Testis (tissue), 3 donors: Measurements from ENCODE around the gene TNP2. TPM values are rescaled to one million over a fixed set of nuclear protein-coding genes. Genes with fewer than 3 reads are reported as not detected.

Experiments used
- DNase-seq: peaks from one replicate; pipeline ENCODE4 v3.0.0-alpha.2; 2019
- H3K27ac ChIP-seq, 2 donors: fragments of 200-600 bp; sonication (generic); one replicate each; pipeline ENCODE4 v1.5.1; 2019
- H3K27me3 ChIP-seq: fragments of 200-600 bp; sonication (generic); one replicate; pipeline ENCODE4 v1.5.1; 2019
- H3K36me3 ChIP-seq: fragments of 200-600 bp; sonication (generic); one replicate; pipeline ENCODE4 v1.5.1; 2017; ENCODE audit warnings: low read depth; ENCODE audit errors: missing control alignments
- H3K4me1 ChIP-seq: fragments of 200-600 bp; sonication (generic); one replicate; pipeline ENCODE4 v1.5.1; 2019
- H3K4me3 ChIP-seq, 2 donors: fragments of 200-600 bp; sonication (generic); one replicate each; pipeline ENCODE4 v1.5.1; 2017 to 2019
- H3K9me3 ChIP-seq: fragments of 200-600 bp; sonication (generic); one replicate; pipeline ENCODE4 v1.5.1; 2017
- POLR2A ChIP-seq: fragments of 450-650 bp; IDR thresholded peaks from one replicate; pipeline ENCODE4 v1.6.1; 2017; ENCODE audit warnings: antibody characterized with exemption, mild to moderate bottlenecking, moderate library complexity
- WGBS, 2 donors: methylation state at CpG; one replicate each; pipeline ENCODE4 v1.1.5; 2018; 5-methylcytosine and 5-hydroxymethylcytosine counted together
- intact Hi-C: fragments of 100-400 bp; cut with DNase I; formaldehyde crosslinking; loops from one replicate; pipeline ENCODE4 v1.15.1; 2023; ENCODE audit warnings: low total_unique reads
- polyA plus RNA-seq: library from polyadenylated mRNA; stranded (reverse); fragments of 350-450 nt; fragmentation: Illumina TruSeq; extraction: RNeasy Lipid Tissue Mini Kit (QIAGEN cat#74804); gene quantifications from one replicate; pipeline ENCODE4 v1.2.3, GENCODE V29; 2014; ENCODE audit warnings: low read depth, low replicate concordance; ENCODE audit not compliant: insufficient read depth
- total RNA-seq, 2 donors: library from RNA; depleted of rRNA; stranded (reverse); fragments of >200 nt; gene quantifications; one replicate each; pipeline ENCODE4 v1.2.3, GENCODE V29; 2016
- TF ChIP-seq, protein P1 (sequence below), 3 experiments: fragments of 450-650 bp in 2 of 3; fragments of 200-600 bp in 1 of 3; sonication (generic) in 1 of 3; IDR thresholded peaks; one replicate each; pipeline ENCODE4 v1.5.1; 2016 to 2019; ENCODE audit warnings: antibody characterized with exemption in 3 of 3, mild to moderate bottlenecking in 2 of 3, moderate library complexity in 1 of 3

TNP2 gene
- total and polyA plus RNA-seq, 3 donors from 2014 or later = 10.2 to 38.4 (median 29.8) TPM

DNA sequence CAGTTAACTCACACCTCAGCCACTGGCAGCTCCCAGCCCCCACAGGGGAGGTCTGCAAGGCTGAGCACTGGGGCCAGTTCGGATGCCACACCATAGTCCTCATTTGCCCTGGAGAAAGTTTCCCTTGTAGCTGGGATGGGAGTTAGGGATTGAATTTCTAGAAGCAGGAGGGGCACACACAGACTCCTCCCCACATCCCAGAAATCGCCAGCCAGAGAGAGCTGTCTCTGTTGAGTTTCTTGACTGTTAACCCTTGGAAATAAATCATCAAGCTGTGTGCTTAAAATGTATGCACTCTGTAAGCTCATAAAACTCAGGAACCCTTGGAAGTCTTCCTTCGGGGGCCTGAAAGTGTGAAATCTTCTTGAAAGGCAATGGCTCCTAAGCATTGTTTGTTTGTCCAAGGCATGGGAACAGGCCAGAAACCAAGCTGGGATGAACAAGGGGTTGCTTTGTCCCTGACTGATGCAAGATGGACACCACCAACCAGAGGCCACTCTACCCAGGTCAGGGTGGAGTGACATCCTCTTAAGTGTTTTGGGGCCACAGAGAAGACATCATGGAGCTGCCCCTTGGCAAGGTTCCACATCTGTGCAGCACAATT is 4.7 kb upstream of the TNP2 start:
- H3K27me3 ChIP-seq = no peaks in the 10 kb centered on the region
- no peaks in the 10 kb centered on the region for H3K36me3 ChIP-seq
- WGBS, 2 donors = 68 to 69% methylated on average over 3 of the region's 3 CpGs
- no peak overlapping the region for H3K27ac ChIP-seq
- H3K4me1 ChIP-seq = no peaks in the 10 kb centered on the region
- no peak overlapping the region for H3K4me3 ChIP-seq
- H3K9me3 ChIP-seq = no peaks in the 10 kb centered on the region
- TF ChIP-seq POLR2A = no peak
- intact Hi-C loops = no loop called here
- DNase-seq = no peak

DNA sequence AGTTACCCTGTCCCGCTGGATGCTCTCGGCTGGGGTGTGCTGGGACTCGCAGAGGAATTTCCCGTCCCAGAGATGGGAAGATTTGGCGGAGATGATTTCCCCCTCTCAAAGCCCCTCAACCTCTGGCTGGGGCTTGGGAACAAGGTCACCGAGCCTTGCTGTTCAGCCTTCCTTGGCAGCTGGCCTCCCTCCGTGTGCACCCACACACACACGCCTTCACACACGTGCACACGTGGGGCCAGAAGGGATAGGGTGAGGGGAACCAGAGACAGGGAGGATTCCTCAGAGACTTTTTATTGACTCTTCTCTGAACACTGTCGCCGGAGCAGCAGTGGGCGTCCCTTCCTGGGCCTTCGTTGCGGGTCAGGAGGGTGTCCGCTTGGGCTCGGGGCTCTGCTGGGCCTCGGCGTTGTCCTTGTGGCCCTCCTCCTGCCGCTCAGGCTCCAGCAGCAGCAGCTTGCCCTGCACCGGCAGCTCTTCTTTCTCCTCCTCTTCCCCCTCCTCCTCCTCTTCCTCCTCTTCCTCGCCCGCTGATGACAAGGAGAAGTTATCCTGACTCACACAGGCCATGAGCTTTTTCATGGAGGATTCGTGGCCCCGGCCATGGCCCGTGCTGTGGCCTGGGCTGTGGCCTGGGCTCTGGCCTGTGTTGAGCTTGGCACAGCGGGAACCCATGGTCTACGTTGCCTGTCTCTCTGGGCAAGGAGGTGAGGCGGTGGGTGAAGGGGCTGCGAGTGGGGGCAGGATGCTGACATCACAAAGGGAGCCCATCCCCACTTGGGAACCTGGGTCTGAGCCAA is 4.0 kb upstream of the TNP2 start, which contains the start of gene PRM3:
PRM3 (minus strand) TSS at position 709 of the 800 bp plus-strand sequence; CDS start at position 675, 34 bp downstream.
- Histone ChIP-seq H3K27me3 (no peaks in the 10 kb centered on the region), H3K36me3 (no peaks in the 10 kb centered on the region), H3K9me3 (no peaks in the 10 kb centered on the region), H3K4me3 (no peak within 1 kb of the TSS), H3K27ac (no peak within 1 kb of the TSS), H3K4me1 (no peaks in the 10 kb centered on the region)
- TF ChIP-seq POLR2A = no peak
- TF ChIP-seq, protein P1, sequence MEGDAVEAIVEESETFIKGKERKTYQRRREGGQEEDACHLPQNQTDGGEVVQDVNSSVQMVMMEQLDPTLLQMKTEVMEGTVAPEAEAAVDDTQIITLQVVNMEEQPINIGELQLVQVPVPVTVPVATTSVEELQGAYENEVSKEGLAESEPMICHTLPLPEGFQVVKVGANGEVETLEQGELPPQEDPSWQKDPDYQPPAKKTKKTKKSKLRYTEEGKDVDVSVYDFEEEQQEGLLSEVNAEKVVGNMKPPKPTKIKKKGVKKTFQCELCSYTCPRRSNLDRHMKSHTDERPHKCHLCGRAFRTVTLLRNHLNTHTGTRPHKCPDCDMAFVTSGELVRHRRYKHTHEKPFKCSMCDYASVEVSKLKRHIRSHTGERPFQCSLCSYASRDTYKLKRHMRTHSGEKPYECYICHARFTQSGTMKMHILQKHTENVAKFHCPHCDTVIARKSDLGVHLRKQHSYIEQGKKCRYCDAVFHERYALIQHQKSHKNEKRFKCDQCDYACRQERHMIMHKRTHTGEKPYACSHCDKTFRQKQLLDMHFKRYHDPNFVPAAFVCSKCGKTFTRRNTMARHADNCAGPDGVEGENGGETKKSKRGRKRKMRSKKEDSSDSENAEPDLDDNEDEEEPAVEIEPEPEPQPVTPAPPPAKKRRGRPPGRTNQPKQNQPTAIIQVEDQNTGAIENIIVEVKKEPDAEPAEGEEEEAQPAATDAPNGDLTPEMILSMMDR (IDR thresholded peaks at IDR 0.05) = no peak
- intact Hi-C loops = no loop called here
- no peak for DNase-seq
- WGBS, 2 donors = 56 to 71% methylated on average over 18 to 30 of the region's 30 CpGs

DNA sequence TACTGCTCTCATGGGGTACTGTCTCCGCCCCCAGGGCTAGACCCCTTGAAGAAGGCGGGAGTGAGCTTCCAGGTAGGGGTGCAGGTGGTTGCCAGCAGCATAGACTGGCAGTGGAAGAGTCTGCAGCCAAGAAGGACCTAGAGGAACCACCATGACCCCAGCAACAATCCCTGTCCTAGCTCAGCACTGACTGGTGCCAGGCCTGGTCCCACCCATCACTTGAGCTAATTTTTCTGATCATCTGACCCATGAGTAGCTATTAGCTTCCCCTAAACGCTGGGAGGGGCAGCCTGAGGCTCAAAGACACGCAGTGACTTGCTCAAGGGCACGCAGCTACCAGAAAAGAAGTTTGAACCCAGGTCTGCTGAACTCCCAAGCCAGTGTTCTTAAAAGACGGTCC is 3.4 kb upstream of the TNP2 start:
- Histone ChIP-seq H3K27ac (no peak overlapping the region), H3K27me3 (no peaks in the 10 kb centered on the region), H3K4me3 (no peak overlapping the region), H3K9me3 (no peaks in the 10 kb centered on the region), H3K36me3 (no peaks in the 10 kb centered on the region), H3K4me1 (no peaks in the 10 kb centered on the region)
- TF ChIP-seq, protein P1 (IDR thresholded peaks at IDR 0.05) = no peak
- TF ChIP-seq POLR2A = no peak
- no peak for DNase-seq
- intact Hi-C loops = no loop called here
- WGBS, 2 donors = 77 to 84% methylated on average over 6 of the region's 6 CpGs

DNA sequence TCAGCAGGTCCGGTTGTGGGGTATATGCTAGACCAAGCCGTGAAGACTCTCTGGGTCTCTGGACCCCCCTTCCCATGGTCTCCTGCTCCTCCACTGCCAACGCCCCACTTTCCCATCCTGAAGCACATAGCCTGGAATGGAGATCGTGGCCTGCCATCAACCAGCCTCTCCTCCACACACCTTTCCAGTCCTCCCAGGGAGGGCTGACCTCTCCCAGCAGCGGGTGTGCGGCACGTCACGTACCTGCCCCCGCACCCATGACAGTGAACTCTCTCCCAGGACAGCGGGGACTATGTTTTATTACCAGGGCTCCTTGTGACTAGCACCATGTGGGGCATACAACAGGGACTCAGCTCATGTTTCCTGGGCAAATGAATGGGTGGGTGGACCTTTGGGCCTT is 2.5 kb upstream of the TNP2 start:
- no peak for DNase-seq
- Histone ChIP-seq H3K36me3 (no peaks in the 10 kb centered on the region), H3K9me3 (no peaks in the 10 kb centered on the region), H3K27me3 (no peaks in the 10 kb centered on the region), H3K27ac (no peak overlapping the region), H3K4me3 (no peak overlapping the region), H3K4me1 (no peaks in the 10 kb centered on the region)
- TF ChIP-seq, protein P1 (IDR thresholded peaks at IDR 0.05) = no peak
- no peak for TF ChIP-seq POLR2A
- intact Hi-C loops = no loop called here
- WGBS, 2 donors = 94 to 97% methylated on average over 8 to 10 of the region's 10 CpGs

DNA sequence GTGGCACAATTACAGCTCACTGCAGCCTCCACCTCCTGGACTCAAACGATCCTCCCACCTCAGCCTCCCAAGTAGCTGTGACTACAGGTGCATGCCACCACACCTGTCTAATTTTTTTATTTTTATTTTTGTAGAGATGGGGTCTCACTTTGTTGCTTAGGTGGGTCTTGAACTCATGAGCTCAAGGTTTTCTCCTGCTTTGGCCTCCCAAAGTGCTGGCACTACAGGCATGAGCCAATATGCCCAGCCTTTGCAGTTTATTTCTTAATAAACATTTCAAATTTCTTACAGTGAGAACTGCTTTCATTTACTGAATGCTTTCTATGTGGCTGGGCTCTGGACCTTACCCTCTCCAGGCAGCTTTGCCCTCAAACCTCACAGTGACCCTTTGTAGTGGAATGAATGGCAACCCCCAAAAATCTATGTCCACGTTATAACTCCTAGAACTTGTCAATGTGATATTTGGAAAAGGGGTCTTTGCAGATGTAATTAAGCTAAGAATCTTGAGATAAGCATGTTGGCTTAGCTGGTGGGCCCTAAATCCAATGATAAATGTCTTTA is 1.6 kb upstream of the TNP2 start:
- 97 to 100% methylated on average over 2 of the region's 2 CpGs for WGBS, 2 donors
- TF ChIP-seq, protein P1 (IDR thresholded peaks at IDR 0.05) = no peak
- TF ChIP-seq POLR2A = no peak
- intact Hi-C loops = no loop called here
- DNase-seq = no peak
- H3K27me3 ChIP-seq = no peaks in the 10 kb centered on the region
- no peaks in the 10 kb centered on the region for H3K36me3 ChIP-seq
- no peaks in the 10 kb centered on the region for H3K9me3 ChIP-seq
- H3K4me1 ChIP-seq = no peaks in the 10 kb centered on the region
- H3K27ac ChIP-seq = no peak overlapping the region
- H3K4me3 ChIP-seq = no peak overlapping the region
